Left lung (tissue), 14 donors: ENCODE data around the gene RAB6A. TPM values are rescaled to one million over a fixed set of nuclear protein-coding genes. Genes with fewer than 3 reads are reported as not detected.

Experiments
- ATAC-seq: fragments of 200-7000 bp; cut with Tn5 transposase; one replicate; pipeline ENCODE4 v1.9.1; 2020; ENCODE audit warnings: moderate library complexity
- DNase-seq, 4 donors: peaks; one replicate each; pipeline ENCODE4 v3.0.0-alpha.2; 2013 to 2020
- H3K27ac ChIP-seq, 2 donors: fragments of 200-600 bp; sonication (generic) in 1 of 2; one replicate each; pipeline versions ENCODE4 v1.5.0 to v1.8.0; 2020 to 2021
- H3K27me3 ChIP-seq, 2 donors: fragments of 200-600 bp; sonication (generic) in 1 of 2; one replicate each; pipeline versions ENCODE4 v1.5.0 to v1.8.0; 2020 to 2021
- H3K36me3 ChIP-seq, 2 donors: fragments of 200-600 bp; sonication (generic) in 1 of 2; one replicate each; pipeline versions ENCODE4 v1.5.0 to v1.8.0; 2020 to 2021
- H3K4me1 ChIP-seq, 2 donors: fragments of 200-600 bp; one replicate each; pipeline ENCODE4 v1.8.0; 2021
- H3K4me3 ChIP-seq, 2 donors: fragments of 200-600 bp; sonication (generic) in 1 of 2; one replicate each; pipeline versions ENCODE4 v1.5.0 to v1.8.0; 2020 to 2021; ENCODE audit warnings: mild to moderate bottlenecking in 1 of 2
- H3K9me3 ChIP-seq, 2 donors: fragments of 200-600 bp; sonication (generic) in 1 of 2; one replicate each; pipeline versions ENCODE4 v1.5.0 to v1.8.0; 2020 to 2021
- intact Hi-C, 2 donors: fragments of 100-400 bp; cut with DNase I; formaldehyde crosslinking; loops; one replicate each; pipeline versions ENCODE4 v1.11.2 to v1.14.2; 2022
- long read RNA-seq, 12 donors: library from polyadenylated mRNA in 2 of 12; unstranded in 2 of 12; transcript quantifications; one replicate each; pipeline ENCODE4 v2.0.0 and lab custom pipeline, GENCODE V29; 2019 to 2026
- polyA plus RNA-seq, 6 donors: library from polyadenylated mRNA; unstranded; fragments of 120-200 nt; gene quantifications; one replicate each; pipeline ENCODE4 v1.2.1, GENCODE V29; 2013; ENCODE audit not compliant: insufficient read length in 6 of 6
- total RNA-seq, 2 donors: library from RNA; stranded (reverse); fragmentation: NEBNext Ultra II Directional; extraction: Animal tissue kit (Norgen Biotek cat#: 25700); gene quantifications; one replicate each; pipeline ENCODE4 v1.2.1, GENCODE V29; 2021
- TF ChIP-seq, protein P1 (sequence below), 2 donors: fragments of 200-600 bp; sonication (generic) in 1 of 2; IDR thresholded peaks; one replicate each; pipeline versions ENCODE4 v1.5.0 to v1.8.0; 2021; ENCODE audit warnings: antibody characterized with exemption in 2 of 2
- donor health status: DM: no; HTN: yes; CAD: no.
- donor health status: DM: no; HTN: no; CAD: no.

Gene RAB6A
- total RNA-seq (100 to 1,000 TPM; 146 to 150 TPM), polyA plus RNA-seq (100 to 1,000 TPM in 5 of 6 donors, 10 to 100 TPM in 1; 93.7 to 120 (median 109) TPM)
- long read RNA-seq, donor 1, transcript RAB6A-201 (8 exons, 3,389 nt): major isoform, 20 of 50 reads
- long read RNA-seq, donor 1, transcript RAB6A-202 (8 exons, 3,085 nt): minor isoform, 6 of 50 reads
- long read RNA-seq, donor 1, partial matches to known transcripts: 23 of 50 reads
- long read RNA-seq, donor 1, other reads (novel, unspliced or antisense): 0 of 50 reads
- long read RNA-seq, donor 2, transcript RAB6A-201 (8 exons, 3,389 nt): major isoform, 20 of 42 reads
- long read RNA-seq, donor 2, partial matches to known transcripts: 15 of 42 reads
- long read RNA-seq, donor 2, other reads (novel, unspliced or antisense): 0 of 42 reads
- long read RNA-seq, donor 3, transcript RAB6A-201 (8 exons, 3,389 nt): major isoform, 11 of 22 reads
- long read RNA-seq, donor 3, partial matches to known transcripts: 8 of 22 reads
- long read RNA-seq, donor 3, other reads (novel, unspliced or antisense): 0 of 22 reads
- long read RNA-seq, donor 4, transcript RAB6A-201 (8 exons, 3,389 nt): major isoform, 7 of 12 reads
- long read RNA-seq, donor 4, partial matches to known transcripts: 2 of 12 reads
- long read RNA-seq, donor 4, other reads (novel, unspliced or antisense): 2 of 12 reads
- long read RNA-seq, donor 5, transcript RAB6A-201 (8 exons, 3,389 nt): major isoform, 14 of 40 reads
- long read RNA-seq, donor 5, transcript RAB6A-202 (8 exons, 3,085 nt): minor isoform, 10 of 40 reads
- long read RNA-seq, donor 5, partial matches to known transcripts: 16 of 40 reads
- long read RNA-seq, donor 5, other reads (novel, unspliced or antisense): 0 of 40 reads
- long read RNA-seq, donor 6, transcript RAB6A-202 (8 exons, 3,085 nt): minor isoform, 6 of 17 reads
- long read RNA-seq, donor 6, transcript RAB6A-201 (8 exons, 3,389 nt): major isoform, 11 of 17 reads
- long read RNA-seq, donor 6, partial matches to known transcripts: 0 of 17 reads
- long read RNA-seq, donor 6, other reads (novel, unspliced or antisense): 0 of 17 reads
- long read RNA-seq, donor 7, partial matches to known transcripts: 0 of 6 reads
- long read RNA-seq, donor 7, other reads (novel, unspliced or antisense): 0 of 6 reads
- long read RNA-seq, donor 8, transcript RAB6A-201 (8 exons, 3,389 nt): major isoform, 18 of 69 reads
- long read RNA-seq, donor 8, partial matches to known transcripts: 21 of 69 reads
- long read RNA-seq, donor 8, other reads (novel, unspliced or antisense): 26 of 69 reads
- long read RNA-seq, donor 9: 0 reads
- long read RNA-seq, donor 10, partial matches to known transcripts: 5 of 10 reads
- long read RNA-seq, donor 10, other reads (novel, unspliced or antisense): 1 of 10 reads
- long read RNA-seq, donor 11, transcript RAB6A-202 (8 exons, 3,085 nt): major isoform, 37 of 85 reads
- long read RNA-seq, donor 11, transcript RAB6A-201 (8 exons, 3,389 nt): minor isoform, 12 of 85 reads
- long read RNA-seq, donor 11, partial matches to known transcripts: 33 of 85 reads
- long read RNA-seq, donor 11, other reads (novel, unspliced or antisense): 0 of 85 reads
- long read RNA-seq, donor 12, transcript RAB6A-201 (8 exons, 3,389 nt): major isoform, 14 of 25 reads
- long read RNA-seq, donor 12, partial matches to known transcripts: 5 of 25 reads
- long read RNA-seq, donor 12, other reads (novel, unspliced or antisense): 0 of 25 reads

DNA sequence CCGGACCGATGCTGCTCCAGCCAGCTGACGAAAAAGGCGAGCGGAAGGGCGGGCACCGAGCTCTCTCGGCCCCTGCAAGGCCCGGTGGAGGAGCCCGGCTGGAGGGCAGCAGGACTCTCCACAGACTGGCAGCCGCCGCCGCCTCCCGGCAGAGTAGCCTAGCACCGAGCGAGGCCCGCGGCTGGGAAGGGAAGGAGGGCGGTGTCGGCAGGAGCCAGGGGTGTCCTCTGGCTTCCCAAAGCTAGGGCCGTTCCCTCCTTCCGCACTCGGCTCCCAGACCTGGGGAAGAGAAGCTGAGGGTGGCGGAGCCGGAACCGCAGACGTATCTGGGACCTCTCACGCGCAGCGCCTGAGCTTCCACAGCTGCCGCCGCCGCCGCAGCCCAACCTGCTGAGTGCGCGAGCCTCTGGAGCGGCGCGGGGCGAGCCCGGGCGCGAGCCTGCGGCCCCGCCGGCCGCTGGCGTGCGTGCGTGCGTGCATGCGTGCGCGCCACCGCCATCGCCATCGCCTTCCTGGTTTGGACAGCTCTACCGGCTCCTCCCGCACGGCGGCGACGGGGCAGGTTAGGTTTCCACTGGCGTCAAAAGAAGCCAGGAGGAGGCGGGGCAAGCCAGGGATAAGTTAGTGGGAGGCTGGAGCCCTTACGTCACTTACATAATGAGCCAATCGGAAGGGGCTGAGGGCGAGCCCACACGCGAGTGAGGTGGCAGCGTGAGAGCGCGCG lies at the start of gene RAB6A:
Gene RAB6A, minus strand, starts transcription at position 396 of the 724 bp plus-strand sequence. CDS start 439 bp downstream, outside the sequence.
- H3K9me3 ChIP-seq: no peaks in the 10 kb centered on the region
- TF ChIP-seq, protein P1, sequence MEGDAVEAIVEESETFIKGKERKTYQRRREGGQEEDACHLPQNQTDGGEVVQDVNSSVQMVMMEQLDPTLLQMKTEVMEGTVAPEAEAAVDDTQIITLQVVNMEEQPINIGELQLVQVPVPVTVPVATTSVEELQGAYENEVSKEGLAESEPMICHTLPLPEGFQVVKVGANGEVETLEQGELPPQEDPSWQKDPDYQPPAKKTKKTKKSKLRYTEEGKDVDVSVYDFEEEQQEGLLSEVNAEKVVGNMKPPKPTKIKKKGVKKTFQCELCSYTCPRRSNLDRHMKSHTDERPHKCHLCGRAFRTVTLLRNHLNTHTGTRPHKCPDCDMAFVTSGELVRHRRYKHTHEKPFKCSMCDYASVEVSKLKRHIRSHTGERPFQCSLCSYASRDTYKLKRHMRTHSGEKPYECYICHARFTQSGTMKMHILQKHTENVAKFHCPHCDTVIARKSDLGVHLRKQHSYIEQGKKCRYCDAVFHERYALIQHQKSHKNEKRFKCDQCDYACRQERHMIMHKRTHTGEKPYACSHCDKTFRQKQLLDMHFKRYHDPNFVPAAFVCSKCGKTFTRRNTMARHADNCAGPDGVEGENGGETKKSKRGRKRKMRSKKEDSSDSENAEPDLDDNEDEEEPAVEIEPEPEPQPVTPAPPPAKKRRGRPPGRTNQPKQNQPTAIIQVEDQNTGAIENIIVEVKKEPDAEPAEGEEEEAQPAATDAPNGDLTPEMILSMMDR (IDR thresholded peaks at IDR 0.05): peak; percentile 23 to 63
- peak; percentile 99 to 100 (median 100) for DNase-seq
- H3K4me1 ChIP-seq: peaks cover 11 to 41% of the 10 kb centered on the region in 2 donors
- ATAC-seq: peak; percentile 93
- peak within 1 kb of the TSS; percentile 82 to 90 for H3K4me3 ChIP-seq
- H3K27ac ChIP-seq: peak within 1 kb of the TSS; percentile 99
- intact Hi-C loops: no loop called here
- H3K27me3 ChIP-seq: no peaks in the 10 kb centered on the region
- no peaks in the 10 kb centered on the region for H3K36me3 ChIP-seq

DNA sequence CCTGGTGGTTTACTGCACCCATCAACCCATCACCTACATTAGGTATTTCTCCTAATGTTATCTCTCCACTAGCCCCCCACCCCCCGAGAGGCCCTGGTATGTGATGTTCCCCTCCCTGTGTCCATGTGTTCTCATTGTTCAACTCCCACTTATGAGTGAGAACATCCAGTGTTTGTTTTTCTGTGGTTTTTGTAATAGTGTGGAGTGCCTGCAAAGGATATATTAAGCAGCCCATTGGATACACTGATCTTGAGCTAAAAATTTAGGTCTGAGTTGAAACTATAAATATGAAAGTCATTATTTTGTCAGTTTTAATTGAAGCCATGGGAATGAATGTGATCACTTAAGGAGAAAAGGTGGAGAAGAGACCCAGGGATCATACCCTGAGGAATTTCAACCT lies 49.8 kb upstream of the RAB6A start:
- intact Hi-C loops: no loop called here
- no peaks in the 10 kb centered on the region for H3K9me3 ChIP-seq
- DNase-seq: no peak

DNA sequence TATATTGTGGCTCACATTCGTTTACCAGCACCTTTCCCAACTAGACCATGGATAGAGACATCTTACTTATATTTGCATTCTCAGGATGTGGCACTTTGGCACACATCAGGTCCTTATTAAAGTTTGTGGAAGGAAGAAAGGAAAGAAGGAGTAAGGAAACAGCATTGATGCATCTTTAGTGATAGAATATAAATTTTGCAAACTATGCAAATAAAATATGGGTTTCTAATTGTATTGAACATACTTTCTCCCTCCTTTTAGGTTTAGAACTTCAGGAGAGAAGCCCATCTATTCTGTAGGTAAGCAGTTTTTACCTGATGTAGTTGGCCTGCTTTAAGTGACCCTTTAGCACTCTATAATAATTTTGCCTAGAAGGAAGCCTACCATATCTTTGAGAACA lies 47.2 kb upstream of the RAB6A start:
- TF ChIP-seq, protein P1 (IDR thresholded peaks at IDR 0.05): no peak
- intact Hi-C loops: no loop called here

More for the DNA sequence above, 49.8 kb upstream of the RAB6A start:
- Histone ChIP-seq H3K27ac (no peak overlapping the region), H3K4me3 (no peak overlapping the region), H3K27me3 (no peaks in the 10 kb centered on the region), H3K36me3 (peaks cover 0 to 23% of the 10 kb centered on the region in 2 donors), H3K4me1 (no peaks in the 10 kb centered on the region)
- ATAC-seq: peak; percentile 38
- TF ChIP-seq, protein P1 (IDR thresholded peaks at IDR 0.05): no peak

DNA sequence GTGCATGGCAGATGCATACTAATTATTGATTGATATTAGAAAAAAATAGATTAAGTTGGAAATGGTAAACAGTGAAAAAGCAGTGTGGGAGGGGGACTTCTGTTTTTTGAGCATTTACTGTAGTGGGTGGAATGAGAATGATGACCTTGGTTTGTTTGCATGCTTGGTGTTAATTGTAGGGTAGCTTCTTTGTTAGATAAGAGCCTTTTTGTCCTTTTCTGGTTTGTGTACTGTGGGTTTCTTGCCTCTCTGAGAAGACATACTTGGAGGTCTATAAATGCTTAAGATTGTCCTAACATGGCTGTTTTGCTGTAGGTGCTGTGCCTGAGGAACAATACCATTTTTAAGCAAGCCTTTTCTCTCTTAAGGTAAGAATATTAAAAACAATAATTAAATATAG lies 43.8 kb upstream of the RAB6A start:
- Histone ChIP-seq H3K36me3 (peaks cover 0 to 25% of the 10 kb centered on the region in 2 donors), H3K4me1 (no peaks in the 10 kb centered on the region), H3K9me3 (no peaks in the 10 kb centered on the region), H3K27me3 (no peaks in the 10 kb centered on the region), H3K27ac (no peak overlapping the region), H3K4me3 (no peak overlapping the region)
- intact Hi-C loops: no loop called here
- ATAC-seq (no peak), DNase-seq (no peak)
- TF ChIP-seq, protein P1 (IDR thresholded peaks at IDR 0.05): no peak

More for the DNA sequence above, 47.2 kb upstream of the RAB6A start:
- Histone ChIP-seq H3K4me1 (no peaks in the 10 kb centered on the region), H3K27me3 (no peaks in the 10 kb centered on the region), H3K9me3 (no peaks in the 10 kb centered on the region), H3K27ac (no peak overlapping the region), H3K36me3 (peaks cover 0 to 25% of the 10 kb centered on the region in 2 donors), H3K4me3 (no peak overlapping the region)
- DNase-seq (no peak), ATAC-seq (no peak)
